K562 (cell line): ENCODE data around the gene SDSL. TPM values are rescaled to one million over a fixed set of nuclear protein-coding genes. Genes with fewer than 3 reads are reported as not detected.

Experiments used
- CAMTA2 ChIP-seq: fragments of 250-450 bp; sonication (Bioruptor Pico); conservative IDR thresholded peaks from 2 replicates; pipeline ENCODE4 v1.5.1; 2022
- CCAR2 ChIP-seq: fragments of 200-400 bp; formaldehyde crosslinking; IDR thresholded peaks from 2 replicates; pipeline ENCODE4 v1.6.1; 2017; ENCODE audit warnings: mild to moderate bottlenecking, low read depth, low read length
- CCNT2 ChIP-seq: IDR thresholded peaks from 2 replicates; pipeline ENCODE4 v1.6.1; 2011; ENCODE audit warnings: borderline replicate concordance, low read depth, mild to moderate bottlenecking, moderate library complexity, mixed read lengths, low read length; ENCODE audit not compliant: insufficient read length; ENCODE audit errors: extremely low read depth
- FOXA1 ChIP-seq: fragments of 450-650 bp; IDR thresholded peaks from 2 replicates; pipeline ENCODE4 v1.6.1; 2016; ENCODE audit warnings: mild to moderate bottlenecking, borderline replicate concordance
- FOXJ2 ChIP-seq: fragments of 200-800 bp; sonication (Bioruptor generic); IDR thresholded peaks from 2 replicates; pipeline ENCODE4 v1.6.1; 2016; ENCODE audit warnings: missing genetic modification characterization, missing compliant biosample characterization
- HDAC2 ChIP-seq: fragments of 450-650 bp; IDR thresholded peaks from 2 replicates; pipeline ENCODE4 v1.6.1; 2016; ENCODE audit warnings: mild to moderate bottlenecking
- HLTF ChIP-seq: fragments of 450-650 bp; IDR thresholded peaks from 2 replicates; pipeline ENCODE4 v1.6.1; 2016
- KDM2B ChIP-seq: fragments of 250-450 bp; sonication (Bioruptor Pico); IDR thresholded peaks from 2 replicates; pipeline ENCODE4 v1.8.0; 2021; ENCODE audit warnings: mild to moderate bottlenecking, moderate library complexity
- MEF2D ChIP-seq: conservative IDR thresholded peaks from 2 replicates; pipeline ENCODE4 v1.6.1; 2016; ENCODE audit warnings: low read depth, missing genetic modification characterization, missing compliant biosample characterization
- NFE2 ChIP-seq: IDR thresholded peaks from 2 replicates; pipeline ENCODE4 v1.6.1; 2014; ENCODE audit warnings: antibody characterized with exemption, low read depth
- NRF1 ChIP-seq, 2 experiments: fragments of 450-650 bp; IDR thresholded peaks in 1 of 2; conservative IDR thresholded peaks in 1 of 2; 2 replicates each; pipeline ENCODE4 v1.6.1; 2014; ENCODE audit warnings: mild to moderate bottlenecking in 2 of 2
- PHTF2 ChIP-seq: fragments of 250-450 bp; sonication (Bioruptor Pico); IDR thresholded peaks from 2 replicates; pipeline ENCODE4 v1.5.0; 2021; ENCODE audit warnings: mild to moderate bottlenecking
- POLR2G ChIP-seq: fragments of 200-400 bp; formaldehyde crosslinking; IDR thresholded peaks from 2 replicates; pipeline ENCODE4 v1.6.1; 2017; ENCODE audit warnings: low read depth, mild to moderate bottlenecking, antibody characterized with exemption, low read length, moderate library complexity
- SMAD4 ChIP-seq: fragments of 250-450 bp; sonication (Bioruptor Pico); conservative IDR thresholded peaks from 2 replicates; pipeline ENCODE4 v1.8.0; 2021; ENCODE audit warnings: inconsistent platforms, mild to moderate bottlenecking, moderate library complexity
- SMARCA5 ChIP-seq: fragments of 450-650 bp; IDR thresholded peaks from 2 replicates; pipeline ENCODE4 v1.6.1; 2016
- SPI1 ChIP-seq: IDR thresholded peaks from 2 replicates; pipeline ENCODE4 v1.6.1; 2011; ENCODE audit warnings: low read depth, low read length, control low read depth, borderline replicate concordance
- SUPT5H ChIP-seq: fragments of 450-650 bp; IDR thresholded peaks from 2 replicates; pipeline ENCODE4 v1.6.1; 2016
- TEAD4 ChIP-seq, 2 experiments: sonication (generic) in 1 of 2; formaldehyde crosslinking in 1 of 2; IDR thresholded peaks; 2 replicates each; pipeline versions ENCODE4 v1.6.1 to v1.8.0; 2012 to 2022; ENCODE audit warnings: borderline replicate concordance in 1 of 2, inconsistent platforms in 1 of 2, low read length in 1 of 2, mild to moderate bottlenecking in 1 of 2, missing genetic modification reagents in 1 of 2
- U2AF2 ChIP-seq: fragments of 200-400 bp; formaldehyde crosslinking; optimal IDR thresholded peaks from 2 replicates; pipeline ENCODE3; 2017; ENCODE audit warnings: low read depth, mild to moderate bottlenecking, low read length
- ZNF3 ChIP-seq: fragments of 250-450 bp; sonication (Bioruptor Pico); IDR thresholded peaks from 2 replicates; pipeline ENCODE4 v1.5.0; 2021; ENCODE audit warnings: mild to moderate bottlenecking, moderate library complexity
- ZNF316 ChIP-seq: fragments of 450-650 bp; IDR thresholded peaks from 2 replicates; pipeline ENCODE4 v1.6.1; 2016
- ZNF699 ChIP-seq: fragments of 250-450 bp; sonication (Bioruptor Pico); IDR thresholded peaks from 2 replicates; pipeline ENCODE4 v1.8.0; 2021; ENCODE audit warnings: mild to moderate bottlenecking, moderate library complexity; ENCODE audit not compliant: insufficient replicate concordance
- polyA plus RNA-seq, 8 experiments: library from polyadenylated mRNA; depleted of rRNA in 4 of 8; stranded (reverse) in 5 of 8; unstranded in 3 of 8; fragments of >200 nt; fragmentation: Nextera tagmentation in 2 of 8; fragmentation: Illumina TruSeq in 1 of 8; extraction: Ambion mirVana in 2 of 8; extraction: Trizol in 1 of 8; gene quantifications; 2 replicates each; pipeline versions ENCODE4 v1.2.1 to v1.2.3, GENCODE V29; 2011 to 2014; ENCODE audit warnings: inconsistent platforms in 1 of 8, missing spikeins in 1 of 8
- total RNA-seq, 7 experiments: library from RNA; depleted of rRNA in 6 of 7; stranded (reverse); fragments of >200 nt in 6 of 7; fragmentation: Illumina TruSeq in 2 of 7; extraction: Trizol in 2 of 7; gene quantifications; 2 replicates each; pipeline versions ENCODE4 v1.2.1 to v1.2.3, GENCODE V29; 2011 to 2021; ENCODE audit warnings: low replicate concordance in 1 of 7
- TF ChIP-seq, protein P1 (sequence below): fragments of 250-450 bp; sonication (Bioruptor Pico); IDR thresholded peaks from 2 replicates; pipeline ENCODE4 v1.5.0; 2022; ENCODE audit warnings: mild to moderate bottlenecking
- TF ChIP-seq, protein P2 (sequence below): fragments of 450-650 bp; IDR thresholded peaks from 2 replicates; pipeline ENCODE4 v1.6.1; 2016; ENCODE audit warnings: mild to moderate bottlenecking
- TF ChIP-seq, protein P3 (sequence below): sonication (generic); IDR thresholded peaks from 2 replicates; pipeline ENCODE4 v1.6.1; 2016

Gene SDSL
- total and polyA plus RNA-seq, 9 of the 15 experiments (the other 6 are each of a cell fraction or from before 2014, with no cell fraction given): 0.31 to 11.0 (median 7.4) TPM

DNA sequence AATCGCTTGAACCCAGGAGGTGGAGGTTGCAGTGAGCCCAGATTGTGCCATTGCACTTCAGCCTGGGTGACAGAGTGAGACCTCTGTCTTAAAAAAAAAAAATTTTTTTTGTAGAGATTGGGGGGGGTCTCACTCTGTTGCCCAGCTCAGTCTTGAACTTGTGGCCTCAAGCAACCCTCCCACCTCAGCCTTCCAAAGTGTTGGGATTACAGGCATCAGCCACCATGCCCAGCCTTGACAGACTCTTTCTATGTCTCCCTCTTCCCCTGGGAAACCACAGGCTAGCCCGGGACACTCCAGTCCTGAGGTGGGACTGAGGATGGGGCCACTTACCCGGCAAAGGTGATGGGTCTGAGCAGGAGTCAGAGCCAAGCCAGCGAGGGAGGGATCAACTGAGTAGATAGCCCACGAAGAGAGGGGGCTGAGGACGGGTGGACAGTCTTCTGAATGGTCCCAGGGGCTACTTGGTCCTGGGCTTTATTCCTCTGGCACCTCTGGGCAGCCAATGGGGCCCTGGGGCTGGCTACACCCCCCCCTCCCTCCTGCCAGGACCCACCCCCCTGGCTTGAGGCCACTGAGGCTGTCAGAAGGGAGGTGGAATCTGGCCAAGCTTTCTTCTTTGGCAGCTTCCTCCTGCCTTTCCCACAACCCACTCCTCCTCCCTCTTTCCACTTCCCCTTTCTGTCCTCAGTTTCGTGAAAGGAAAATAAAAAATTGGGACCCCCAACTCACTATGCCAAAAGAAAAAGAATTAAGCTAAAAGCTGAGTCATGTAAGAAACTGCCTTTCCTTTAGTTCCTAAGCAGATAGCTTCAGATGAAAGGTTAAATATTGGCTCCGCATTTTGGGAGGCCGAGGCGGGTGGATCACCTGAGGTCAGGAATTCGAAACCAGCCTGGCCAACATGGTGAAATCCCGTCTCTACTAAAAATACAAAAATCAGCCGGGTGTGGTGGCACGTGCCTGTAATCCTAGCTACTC is 18.5 kb upstream of the SDSL start, which contains the start of gene SDS (continued):
- TF ChIP-seq, protein P1, sequence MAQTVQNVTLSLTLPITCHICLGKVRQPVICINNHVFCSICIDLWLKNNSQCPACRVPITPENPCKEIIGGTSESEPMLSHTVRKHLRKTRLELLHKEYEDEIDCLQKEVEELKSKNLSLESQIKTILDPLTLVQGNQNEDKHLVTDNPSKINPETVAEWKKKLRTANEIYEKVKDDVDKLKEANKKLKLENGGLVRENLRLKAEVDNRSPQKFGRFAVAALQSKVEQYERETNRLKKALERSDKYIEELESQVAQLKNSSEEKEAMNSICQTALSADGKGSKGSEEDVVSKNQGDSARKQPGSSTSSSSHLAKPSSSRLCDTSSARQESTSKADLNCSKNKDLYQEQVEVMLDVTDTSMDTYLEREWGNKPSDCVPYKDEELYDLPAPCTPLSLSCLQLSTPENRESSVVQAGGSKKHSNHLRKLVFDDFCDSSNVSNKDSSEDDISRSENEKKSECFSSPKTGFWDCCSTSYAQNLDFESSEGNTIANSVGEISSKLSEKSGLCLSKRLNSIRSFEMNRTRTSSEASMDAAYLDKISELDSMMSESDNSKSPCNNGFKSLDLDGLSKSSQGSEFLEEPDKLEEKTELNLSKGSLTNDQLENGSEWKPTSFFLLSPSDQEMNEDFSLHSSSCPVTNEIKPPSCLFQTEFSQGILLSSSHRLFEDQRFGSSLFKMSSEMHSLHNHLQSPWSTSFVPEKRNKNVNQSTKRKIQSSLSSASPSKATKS (CRISPR knock-in tag): no peak
- TF ChIP-seq, protein P2, sequence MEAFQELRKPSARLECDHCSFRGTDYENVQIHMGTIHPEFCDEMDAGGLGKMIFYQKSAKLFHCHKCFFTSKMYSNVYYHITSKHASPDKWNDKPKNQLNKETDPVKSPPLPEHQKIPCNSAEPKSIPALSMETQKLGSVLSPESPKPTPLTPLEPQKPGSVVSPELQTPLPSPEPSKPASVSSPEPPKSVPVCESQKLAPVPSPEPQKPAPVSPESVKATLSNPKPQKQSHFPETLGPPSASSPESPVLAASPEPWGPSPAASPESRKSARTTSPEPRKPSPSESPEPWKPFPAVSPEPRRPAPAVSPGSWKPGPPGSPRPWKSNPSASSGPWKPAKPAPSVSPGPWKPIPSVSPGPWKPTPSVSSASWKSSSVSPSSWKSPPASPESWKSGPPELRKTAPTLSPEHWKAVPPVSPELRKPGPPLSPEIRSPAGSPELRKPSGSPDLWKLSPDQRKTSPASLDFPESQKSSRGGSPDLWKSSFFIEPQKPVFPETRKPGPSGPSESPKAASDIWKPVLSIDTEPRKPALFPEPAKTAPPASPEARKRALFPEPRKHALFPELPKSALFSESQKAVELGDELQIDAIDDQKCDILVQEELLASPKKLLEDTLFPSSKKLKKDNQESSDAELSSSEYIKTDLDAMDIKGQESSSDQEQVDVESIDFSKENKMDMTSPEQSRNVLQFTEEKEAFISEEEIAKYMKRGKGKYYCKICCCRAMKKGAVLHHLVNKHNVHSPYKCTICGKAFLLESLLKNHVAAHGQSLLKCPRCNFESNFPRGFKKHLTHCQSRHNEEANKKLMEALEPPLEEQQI: no peak
- no peak for TF ChIP-seq SUPT5H
- no peak for TF ChIP-seq U2AF2
- no peak for TF ChIP-seq CCAR2
- TF ChIP-seq ZNF699 (CRISPR knock-in tag): no peak
- no peak for TF ChIP-seq KDM2B (CRISPR knock-in tag)
- no peak for TF ChIP-seq HLTF
- no peak for TF ChIP-seq NRF1 (conservative IDR thresholded peaks at IDR 0.05 in 1 of 2, IDR thresholded peaks at IDR 0.05 in 1 of 2)
- TF ChIP-seq SPI1: peak; percentile 98
- TF ChIP-seq HDAC2: no peak
- TF ChIP-seq, protein P3, sequence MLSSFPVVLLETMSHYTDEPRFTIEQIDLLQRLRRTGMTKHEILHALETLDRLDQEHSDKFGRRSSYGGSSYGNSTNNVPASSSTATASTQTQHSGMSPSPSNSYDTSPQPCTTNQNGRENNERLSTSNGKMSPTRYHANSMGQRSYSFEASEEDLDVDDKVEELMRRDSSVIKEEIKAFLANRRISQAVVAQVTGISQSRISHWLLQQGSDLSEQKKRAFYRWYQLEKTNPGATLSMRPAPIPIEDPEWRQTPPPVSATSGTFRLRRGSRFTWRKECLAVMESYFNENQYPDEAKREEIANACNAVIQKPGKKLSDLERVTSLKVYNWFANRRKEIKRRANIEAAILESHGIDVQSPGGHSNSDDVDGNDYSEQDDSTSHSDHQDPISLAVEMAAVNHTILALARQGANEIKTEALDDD: no peak
- peak; percentile 46; the same call in 1 of the 2 replicates for TF ChIP-seq MEF2D (tag)
- no peak for TF ChIP-seq SMARCA5
- no peak for TF ChIP-seq TEAD4 (IDR thresholded peaks at IDR 0.05; ENCODE audit: low read length)
- no peak for TF ChIP-seq TEAD4 (CRISPR knock-in tag; IDR thresholded peaks at IDR 0.05; ENCODE audit: borderline replicate concordance)
- peak; percentile 63 for TF ChIP-seq NFE2
- TF ChIP-seq FOXA1: no peak
- TF ChIP-seq PHTF2 (CRISPR knock-in tag): no peak
- peak; percentile 77 for TF ChIP-seq ZNF316
- TF ChIP-seq CCNT2: no peak
- no peak for TF ChIP-seq CAMTA2 (CRISPR knock-in tag)
- no peak for TF ChIP-seq ZNF3
- TF ChIP-seq SMAD4 (CRISPR knock-in tag): no peak
- no peak for TF ChIP-seq POLR2G
- TF ChIP-seq FOXJ2 (tag): no peak
